HepG2 (cell line): ENCODE measurements around the gene PDSS2. TPM values are rescaled to one million over a fixed set of nuclear protein-coding genes. Genes with fewer than 3 reads are reported as not detected.
A peak's percentile ranks its signal among the peaks of the same experiment; 100 is the strongest.

Experiments used
- ATAC-seq: fragments of 200-7000 bp; cut with Tn5 transposase; 3 replicates; pipeline ENCODE4 v1.9.1; 2020; ENCODE audit warnings: mild to moderate bottlenecking, moderate library complexity
- BruUV-seq: library from RNA; stranded (reverse); fragments of 400-500 nt; replicated peaks from 2 replicates; lab custom pipeline; 2021; lab: Mats Ljungman, UMichigan
- CTCF ChIA-PET: fragments of 300-600 bp; formaldehyde crosslinking; extraction: SDS; loops from one replicate; lab custom pipeline; 2021; ENCODE audit warnings: low total read pairs, inconsistent platforms, low intra/inter-chr PET ratio; lab: Yijun Ruan, JAX
- POLR2A ChIA-PET: fragments of 350-600 bp; sonication (Branson Sonifier 250); formaldehyde crosslinking; loops from one replicate; lab custom pipeline; 2020; ENCODE audit warnings: antibody characterized with exemption, inconsistent platforms; lab: Yijun Ruan, JAX
- DNase-seq: peaks from one replicate; pipeline ENCODE4 v3.0.0-alpha.2; 2015; ENCODE audit warnings: low spot score
- FAIRE-seq: peaks from 3 replicates; lab custom pipeline; 2011; peaks lifted over from hg19 to GRCh38; lab: Jason Lieb, UNC
- H2AFZ ChIP-seq: one replicate; pipeline ENCODE4 v1.6.1; 2011; ENCODE audit warnings: low read length, inconsistent platforms
- H3K27ac ChIP-seq: fragments of 300-600 bp; 3 replicates; pipeline ENCODE4 v1.8.0; 2011; ENCODE audit warnings: mixed run types, mild to moderate bottlenecking, mixed read lengths, low read length, inconsistent platforms; ENCODE audit not compliant: insufficient read depth; ENCODE audit errors: extremely low read length
- H3K27me3 ChIP-seq, 2 experiments: fragments of 200-600 bp in 1 of 2; 2 replicates in 1 of 2; 3 replicates in 1 of 2; pipeline versions ENCODE4 v1.6.0 to v1.8.0; 2011; ENCODE audit warnings: low read length in 2 of 2, mild to moderate bottlenecking in 2 of 2, moderate library complexity in 2 of 2, inconsistent platforms in 1 of 2; ENCODE audit not compliant: insufficient read depth in 2 of 2, control insufficient read depth in 1 of 2
- H3K36me3 ChIP-seq, 2 experiments: fragments of 200-600 bp in 1 of 2; replicated peaks in 1 of 2; 2 replicates in 1 of 2; 3 replicates in 1 of 2; pipeline versions ENCODE4 v1.5.1 to v1.8.0; 2011; ENCODE audit warnings: low read length in 2 of 2, inconsistent platforms in 1 of 2; ENCODE audit not compliant: insufficient read depth in 2 of 2, control insufficient read depth in 1 of 2
- H3K4me1 ChIP-seq: 2 replicates; pipeline ENCODE4 v1.5.1; 2012; ENCODE audit warnings: low read length, inconsistent platforms; ENCODE audit not compliant: insufficient read depth
- H3K4me2 ChIP-seq: 2 replicates; pipeline ENCODE4 v1.6.0; 2011; ENCODE audit warnings: low read depth, low read length, inconsistent platforms
- H3K4me3 ChIP-seq, 3 experiments: fragments of 200-600 bp in 1 of 3; sonication (generic), shearing (Covaris generic) in 1 of 3; replicated peaks in 1 of 3; 2 replicates each; pipeline ENCODE4 v1.5.1; 2011 to 2016; ENCODE audit warnings: low read length in 3 of 3, inconsistent platforms in 2 of 3, low read depth in 2 of 3, mild to moderate bottlenecking in 2 of 3, control low read depth in 1 of 3, mixed read lengths in 1 of 3; ENCODE audit not compliant: insufficient read depth in 1 of 3
- H3K79me2 ChIP-seq: one replicate; pipeline ENCODE4 v1.6.1; 2011; ENCODE audit warnings: low read length, inconsistent platforms; ENCODE audit not compliant: insufficient read depth
- H3K9ac ChIP-seq: 2 replicates; pipeline ENCODE4 v1.6.0; 2011; ENCODE audit warnings: mild to moderate bottlenecking, low read depth, low read length, inconsistent platforms; ENCODE audit not compliant: insufficient read depth
- H3K9me3 ChIP-seq: 2 replicates; pipeline ENCODE4 v1.5.1; 2012; ENCODE audit warnings: mild to moderate bottlenecking, low read length
- H4K20me1 ChIP-seq: 2 replicates; pipeline ENCODE4 v1.6.0; 2011; ENCODE audit warnings: inconsistent platforms, mild to moderate bottlenecking, low read length, moderate library complexity; ENCODE audit not compliant: insufficient read depth
- KDM3A ChIP-seq: IDR thresholded peaks from 2 replicates; pipeline ENCODE4 v1.6.1; 2018; ENCODE audit warnings: low read depth, missing compliant biosample characterization
- MAFF ChIP-seq: IDR thresholded peaks from 2 replicates; pipeline ENCODE4 v1.6.1; 2011; ENCODE audit warnings: low read depth, low read length, improper control_type of control experiment
- MAFK ChIP-seq, 2 experiments: IDR thresholded peaks in 1 of 2; conservative IDR thresholded peaks in 1 of 2; 2 replicates each; pipeline ENCODE4 v1.6.1; 2011; ENCODE audit warnings: improper control_type of control experiment in 2 of 2, low read length in 2 of 2
- ZNF549 ChIP-seq: sonication (generic); formaldehyde crosslinking; IDR thresholded peaks from 2 replicates; pipeline ENCODE4 v1.5.0; 2020; ENCODE audit warnings: missing genetic modification reagents
- WGBS: methylation state at CpG from one replicate; pipeline ENCODE4 v1.1.6; 2017; ENCODE audit warnings: low lambda C conversion rate; 5-methylcytosine and 5-hydroxymethylcytosine counted together
- in situ Hi-C: cut with HindIII; loops from 2 replicates; pipeline ENCODE4 v1.10.0; 2017; ENCODE audit warnings: low pct_unique_long_range_greater_than_20kb; ENCODE audit not compliant: extremely low pct_ligation_motif_present
- intact Hi-C: fragments of 100-400 bp; cut with micrococcal nuclease; formaldehyde crosslinking; loops from one replicate; pipeline ENCODE4 v1.10.0; 2022; ENCODE audit not compliant: unreplicated experiment
- polyA plus RNA-seq, 8 experiments: library from polyadenylated mRNA; depleted of rRNA in 3 of 8; stranded (reverse) in 7 of 8; unstranded in 1 of 8; fragments of >200 nt; fragmentation: Illumina TruSeq in 4 of 8; extraction: Trizol in 4 of 8; gene quantifications; 2 replicates each; pipeline versions ENCODE4 v1.2.1 to v1.2.3, GENCODE V29; 2011 to 2016; ENCODE audit warnings: low read depth in 4 of 8, missing spikeins in 1 of 8, mixed read lengths in 1 of 8; ENCODE audit not compliant: insufficient read depth in 1 of 8
- total RNA-seq, 5 experiments: library from RNA; depleted of rRNA; stranded (reverse); fragments of >200 nt; fragmentation: Illumina TruSeq; extraction: Trizol; gene quantifications; 2 replicates each; pipeline ENCODE4 v1.2.3, GENCODE V29; 2016; ENCODE audit warnings: low read depth in 1 of 5
- TF ChIP-seq, protein P1 (sequence below): sonication (generic); formaldehyde crosslinking; IDR thresholded peaks from 2 replicates; pipeline ENCODE4 v1.9.0; 2022; ENCODE audit warnings: low read depth, missing genetic modification reagents
- TF ChIP-seq, protein P2 (sequence below): sonication (generic); formaldehyde crosslinking; IDR thresholded peaks from 2 replicates; pipeline ENCODE4 v1.5.1; 2020; ENCODE audit warnings: missing genetic modification reagents, mild to moderate bottlenecking, borderline replicate concordance

PDSS2 gene
- total and polyA plus RNA-seq, 2 of the 13 experiments (the other 11 are each of a cell fraction or from before 2014, with no cell fraction given): 16.2 to 17.0 TPM

DNA sequence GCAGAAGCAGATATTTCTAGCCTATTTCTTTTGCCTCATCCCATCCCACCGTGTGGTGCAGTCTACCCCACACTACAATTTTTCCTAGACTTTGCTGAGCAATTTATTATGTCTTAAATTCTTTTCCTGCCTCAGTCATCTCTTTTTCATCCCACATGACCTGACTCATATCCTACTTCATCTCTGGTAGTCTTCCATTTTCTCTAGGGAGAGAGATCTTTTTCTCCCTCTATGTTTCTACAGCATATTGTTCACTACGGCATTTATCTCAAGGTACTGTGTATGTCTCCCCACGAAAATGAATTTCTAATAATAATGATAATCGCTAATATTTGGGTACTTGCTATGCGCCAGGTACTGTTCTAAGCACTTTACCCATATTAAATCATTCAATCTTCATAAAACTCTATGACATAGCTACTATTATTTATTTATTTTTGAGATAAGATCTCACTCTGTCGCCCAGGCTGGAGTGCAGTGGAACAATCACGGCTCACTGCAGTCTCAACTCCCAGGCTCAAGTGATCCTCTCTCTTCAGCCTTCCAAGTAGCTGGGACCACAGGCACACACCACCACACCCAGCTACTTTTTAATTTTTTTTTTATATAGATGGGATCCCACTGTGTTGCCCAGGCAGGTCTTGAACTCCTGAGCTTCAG, 15.6 kb downstream of the PDSS2 start:
- H3K79me2 ChIP-seq: peaks cover 10% of the 10 kb centered on the region
- no peaks in the 10 kb centered on the region; a peak in 1 of 5 replicates for H3K36me3 ChIP-seq
- no peaks in the 10 kb centered on the region for H3K27me3 ChIP-seq
- POLR2A ChIA-PET: no interaction called here
- WGBS: 96% methylated on average over 7 of the region's 7 CpGs
- peaks cover 26% of the 10 kb centered on the region for H3K9me3 ChIP-seq
- BruUV-seq: no TSS peak
- in situ Hi-C loops: no loop called here
- H3K4me1 ChIP-seq: no peaks in the 10 kb centered on the region
- no peak overlapping the region for H3K9ac ChIP-seq
- no peak overlapping the region for H3K4me2 ChIP-seq
- DNase-seq (no peak), ATAC-seq (no peak), FAIRE-seq (no peak)
- H3K4me3 ChIP-seq: no peak overlapping the region
- CTCF ChIA-PET: no interaction called here
- no peak for TF ChIP-seq KDM3A (CRISPR knock-in tag)
- TF ChIP-seq, protein P1, sequence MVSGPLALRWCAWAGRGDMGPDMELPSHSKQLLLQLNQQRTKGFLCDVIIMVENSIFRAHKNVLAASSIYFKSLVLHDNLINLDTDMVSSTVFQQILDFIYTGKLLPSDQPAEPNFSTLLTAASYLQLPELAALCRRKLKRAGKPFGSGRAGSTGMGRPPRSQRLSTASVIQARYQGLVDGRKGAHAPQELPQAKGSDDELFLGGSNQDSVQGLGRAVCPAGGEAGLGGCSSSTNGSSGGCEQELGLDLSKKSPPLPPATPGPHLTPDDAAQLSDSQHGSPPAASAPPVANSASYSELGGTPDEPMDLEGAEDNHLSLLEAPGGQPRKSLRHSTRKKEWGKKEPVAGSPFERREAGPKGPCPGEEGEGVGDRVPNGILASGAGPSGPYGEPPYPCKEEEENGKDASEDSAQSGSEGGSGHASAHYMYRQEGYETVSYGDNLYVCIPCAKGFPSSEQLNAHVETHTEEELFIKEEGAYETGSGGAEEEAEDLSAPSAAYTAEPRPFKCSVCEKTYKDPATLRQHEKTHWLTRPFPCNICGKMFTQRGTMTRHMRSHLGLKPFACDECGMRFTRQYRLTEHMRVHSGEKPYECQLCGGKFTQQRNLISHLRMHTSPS (CRISPR knock-in tag): no peak
- no peak overlapping the region for H2AFZ ChIP-seq
- H3K27ac ChIP-seq: no peak overlapping the region
- intact Hi-C loops: no loop called here
- no peaks in the 10 kb centered on the region for H4K20me1 ChIP-seq

DNA sequence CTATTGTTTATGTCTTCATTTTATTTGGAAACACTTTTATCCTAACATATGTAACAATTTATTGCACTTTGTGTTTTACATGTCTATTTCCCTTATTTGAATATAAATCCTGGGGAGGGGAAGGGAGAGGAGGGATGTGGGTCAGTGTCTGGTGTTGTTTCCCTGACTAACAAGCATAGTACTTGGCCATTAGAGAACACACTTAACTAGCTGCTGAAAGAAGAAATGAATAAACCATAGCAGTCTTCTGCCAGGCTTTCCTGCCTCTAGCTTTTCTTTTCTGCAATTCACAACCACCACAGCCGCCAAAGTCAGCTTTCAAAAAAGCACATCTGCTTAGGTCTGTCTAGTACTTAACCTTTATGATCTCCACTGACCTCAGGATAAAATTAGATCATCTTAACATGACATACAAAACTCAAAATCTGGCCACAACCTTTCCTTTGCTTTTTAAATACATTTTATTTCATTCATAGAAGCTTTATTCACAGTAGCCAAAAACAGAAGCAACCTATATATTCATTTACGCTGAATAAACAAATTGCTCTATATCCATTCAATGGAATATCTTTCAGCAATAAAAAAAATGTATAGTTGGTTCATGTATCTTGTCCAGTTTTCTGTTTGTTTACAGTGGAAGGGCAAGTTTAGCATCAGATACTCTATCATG, 16.3 kb downstream of the PDSS2 start:
- no TSS peak for BruUV-seq
- FAIRE-seq: no peak

More for the DNA sequence above, 16.3 kb downstream of the PDSS2 start:
- peaks cover 10% of the 10 kb centered on the region for H3K79me2 ChIP-seq
- ChIA-PET CTCF (no interaction called here), POLR2A (no interaction called here)
- no peak overlapping the region for H2AFZ ChIP-seq
- ATAC-seq (no peak), DNase-seq (no peak)
- peaks cover 19% of the 10 kb centered on the region for H3K9me3 ChIP-seq
- intact Hi-C loops: no loop called here
- TF ChIP-seq MAFF (peak; percentile 52), ZNF549 (CRISPR knock-in tag) (no peak), MAFK (conservative IDR thresholded peaks at IDR 0.05 in 1 of 2, IDR thresholded peaks at IDR 0.05 in 1 of 2; ENCODE audit: low read length in 2 of 2) (peak; percentile 21 to 28; a peak in 1 of 4 replicates)
- TF ChIP-seq, protein P2, sequence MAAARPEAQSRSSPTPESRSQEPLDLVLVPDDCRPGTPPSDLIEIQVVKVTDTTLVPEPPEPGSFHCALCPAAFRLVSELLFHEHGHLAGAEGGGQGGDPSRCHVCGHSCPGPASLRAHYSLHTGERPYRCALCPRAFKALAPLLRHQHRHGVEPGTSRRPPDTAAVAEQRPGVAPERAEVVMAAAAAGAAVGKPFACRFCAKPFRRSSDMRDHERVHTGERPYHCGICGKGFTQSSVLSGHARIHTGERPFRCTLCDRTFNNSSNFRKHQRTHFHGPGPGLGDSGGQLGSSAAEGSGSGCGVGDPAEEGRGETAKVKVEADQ: no peak
- WGBS: 98% methylated on average over 2 of the region's 2 CpGs
- H3K27ac ChIP-seq: no peak overlapping the region
- in situ Hi-C loops: no loop called here
- no peaks in the 10 kb centered on the region for H3K27me3 ChIP-seq
- H3K4me3 ChIP-seq: no peak overlapping the region
- no peak overlapping the region for H3K4me2 ChIP-seq
- H3K4me1 ChIP-seq: no peaks in the 10 kb centered on the region
- no peaks in the 10 kb centered on the region for H4K20me1 ChIP-seq
- no peaks in the 10 kb centered on the region; a peak in 1 of 5 replicates for H3K36me3 ChIP-seq
- no peak overlapping the region for H3K9ac ChIP-seq
